PC-9 (cell line): Measurements from ENCODE around the gene CCDC85A. TPM values are rescaled to one million over a fixed set of nuclear protein-coding genes. Genes with fewer than 3 reads are reported as not detected.

Experiments
- BruUV-seq: library from RNA; stranded (reverse); fragments of 400-500 nt; replicated peaks from 2 replicates; lab custom pipeline; 2021; lab: Mats Ljungman, UMichigan
- CTCF ChIA-PET: fragments of 300-600 bp; sonication (Branson Sonifier 250); formaldehyde crosslinking; loops from one replicate; lab custom pipeline; 2022; ENCODE audit warnings: antibody characterized with exemption; lab: Charles Lee
- POLR2A ChIA-PET: fragments of 300-600 bp; sonication (Branson Sonifier 250); formaldehyde crosslinking; loops from one replicate; lab custom pipeline; 2022; ENCODE audit warnings: antibody characterized with exemption; ENCODE audit not compliant: unreplicated experiment; lab: Charles Lee
- DNase-seq, 2 experiments: peaks; one replicate each; pipeline versions ENCODE4 v3.0.0 to v3.0.0-alpha.2; 2015 to 2022; ENCODE audit warnings: mixed read lengths in 1 of 2
- H2AFZ ChIP-seq: fragments of 200-600 bp; sonication (generic); 2 replicates; pipeline ENCODE4 v1.8.1; 2017; ENCODE audit warnings: antibody characterized with exemption
- H3F3A ChIP-seq: fragments of 200-600 bp; sonication (generic); 2 replicates; pipeline ENCODE4 v1.8.1; 2017; ENCODE audit warnings: antibody characterized with exemption, mild to moderate bottlenecking, low read depth; ENCODE audit not compliant: insufficient read depth
- H3K27ac ChIP-seq: fragments of 200-600 bp; sonication (generic); 2 replicates; pipeline ENCODE4 v1.6.1; 2016; ENCODE audit warnings: mixed run types
- H3K27me3 ChIP-seq: fragments of 200-600 bp; sonication (generic); 2 replicates; pipeline ENCODE4 v1.6.1; 2016; ENCODE audit warnings: low read depth, mixed run types; ENCODE audit not compliant: insufficient read depth
- H3K36me3 ChIP-seq: fragments of 200-600 bp; sonication (generic); 2 replicates; pipeline ENCODE4 v1.6.1; 2016; ENCODE audit warnings: low read depth, mixed run types
- H3K4me1 ChIP-seq: fragments of 200-600 bp; sonication (generic); replicated peaks from 2 replicates; pipeline ENCODE4 v1.6.1; 2016; ENCODE audit warnings: mixed run types; ENCODE audit not compliant: insufficient read depth
- H3K4me2 ChIP-seq: fragments of 200-600 bp; sonication (generic); 2 replicates; pipeline ENCODE4 v1.6.1; 2017; ENCODE audit warnings: mixed run types
- H3K4me3 ChIP-seq: fragments of 200-600 bp; sonication (generic); 2 replicates; pipeline ENCODE4 v1.6.1; 2016; ENCODE audit warnings: mixed run types
- H3K79me2 ChIP-seq: fragments of 200-600 bp; sonication (generic); 2 replicates; pipeline ENCODE4 v1.6.1; 2017; ENCODE audit warnings: low read depth, mixed run types
- H3K9me2 ChIP-seq: fragments of 200-600 bp; sonication (generic); 2 replicates; pipeline ENCODE4 v1.8.1; 2017; ENCODE audit warnings: mild to moderate bottlenecking; ENCODE audit not compliant: insufficient read depth
- H3K9me3 ChIP-seq: fragments of 200-600 bp; sonication (generic); 2 replicates; pipeline ENCODE4 v1.8.1; 2016; ENCODE audit warnings: low read depth; ENCODE audit not compliant: insufficient read depth
- H4K20me1 ChIP-seq: fragments of 200-600 bp; sonication (generic); 2 replicates; pipeline ENCODE4 v1.8.1; 2017; ENCODE audit not compliant: insufficient read depth
- CTCF ChIP-seq: fragments of 200-600 bp; sonication (generic); conservative IDR thresholded peaks from 2 replicates; pipeline ENCODE4 v1.6.1; 2017; ENCODE audit warnings: mixed run types, antibody characterized with exemption, mild to moderate bottlenecking, moderate library complexity
- EZH2 ChIP-seq: fragments of 200-600 bp; sonication (generic); IDR thresholded peaks from 2 replicates; pipeline ENCODE4 v1.8.0; 2017; ENCODE audit warnings: antibody characterized with exemption, low read depth
- intact Hi-C: fragments of 100-400 bp; cut with micrococcal nuclease; formaldehyde crosslinking; loops from one replicate; pipeline ENCODE4 v1.10.0; 2022; ENCODE audit not compliant: unreplicated experiment
- total RNA-seq: library from RNA; stranded (reverse); gene quantifications from 2 replicates; pipeline ENCODE4 v1.2.3, GENCODE V29; 2021

CCDC85A gene
- total RNA-seq, 1 experiment from 2014 or later = not detected

- Histone ChIP-seq H3K4me1 (no peaks in the 10 kb centered on the region), H2AFZ (no peak overlapping the region), H3K27me3 (peaks cover 22% of the 10 kb centered on the region), H3K79me2 (no peaks in the 10 kb centered on the region), H3K36me3 (no peaks in the 10 kb centered on the region), H3K27ac (no peak overlapping the region), H3K4me3 (no peak overlapping the region), H3K9me2 (no peaks in the 10 kb centered on the region), H3K4me2 (no peak overlapping the region), H3F3A (no peaks in the 10 kb centered on the region), H4K20me1 (no peaks in the 10 kb centered on the region), H3K9me3 (no peaks in the 10 kb centered on the region)
- no TSS peak for BruUV-seq
- ChIA-PET POLR2A (no interaction called here), CTCF (no interaction called here)
- no peak for DNase-seq
- no peak for TF ChIP-seq EZH2
- no peak for TF ChIP-seq CTCF
- intact Hi-C loops = no loop called here
Observed at GRCh38 chr2:56175779-56176178, 8.0 kb upstream of the CCDC85A start.

GRCh38 chr2:56177420-56178220 is 6.2 kb upstream of the CCDC85A start:
- Histone ChIP-seq H3K27ac (no peak overlapping the region), H3K9me2 (no peaks in the 10 kb centered on the region), H3K79me2 (no peaks in the 10 kb centered on the region), H3F3A (no peaks in the 10 kb centered on the region), H4K20me1 (no peaks in the 10 kb centered on the region), H3K4me1 (no peaks in the 10 kb centered on the region), H3K4me3 (no peak overlapping the region), H3K4me2 (no peak overlapping the region), H3K9me3 (no peaks in the 10 kb centered on the region), H2AFZ (no peak overlapping the region), H3K36me3 (no peaks in the 10 kb centered on the region), H3K27me3 (peaks cover 32% of the 10 kb centered on the region)
- BruUV-seq = no TSS peak
- TF ChIP-seq EZH2 (no peak), CTCF (no peak)
- DNase-seq = no peak
- ChIA-PET CTCF (no interaction called here), POLR2A (no interaction called here)
- intact Hi-C loops = no loop called here

GRCh38 chr2:56179931-56180330 is 3.9 kb upstream of the CCDC85A start:
- DNase-seq = no peak
- no peaks in the 10 kb centered on the region for H3K4me1 ChIP-seq
- H3K36me3 ChIP-seq = no peaks in the 10 kb centered on the region
- no peak overlapping the region for H3K4me2 ChIP-seq
- TF ChIP-seq CTCF (no peak), EZH2 (no peak)
- no TSS peak for BruUV-seq
- H3K9me2 ChIP-seq = no peaks in the 10 kb centered on the region
- H3K79me2 ChIP-seq = no peaks in the 10 kb centered on the region
- H3F3A ChIP-seq = no peaks in the 10 kb centered on the region
- H3K27ac ChIP-seq = no peak overlapping the region
- H3K27me3 ChIP-seq = peaks cover 51% of the 10 kb centered on the region
- H2AFZ ChIP-seq = no peak overlapping the region
- POLR2A ChIA-PET = no interaction called here
- H4K20me1 ChIP-seq = no peaks in the 10 kb centered on the region
- H3K9me3 ChIP-seq = no peaks in the 10 kb centered on the region
- CTCF ChIA-PET = no interaction called here
- H3K4me3 ChIP-seq = no peak overlapping the region
- intact Hi-C loops = loop anchor here (5.0 kb wide), 1 partner anchor 1337 kb away; no protein-coding TSS in a partner anchor
